PC-3 (cell line): ENCODE data around the gene SLC25A34.

ENCODE experiments used
- EZH2 ChIP-seq: fragments of 300-600 bp; sonication (generic); IDR thresholded peaks from one replicate; pipeline ENCODE4 v1.6.1; 2017; ENCODE audit warnings: antibody characterized with exemption, mild to moderate bottlenecking, low read length; ENCODE audit not compliant: unreplicated experiment
- EZH2phosphoT487 ChIP-seq: fragments of 300-600 bp; sonication (generic); IDR thresholded peaks from 2 replicates; pipeline ENCODE4 v1.6.1; 2018; ENCODE audit warnings: mild to moderate bottlenecking, antibody characterized with exemption, low read length, borderline replicate concordance
- TF ChIP-seq, protein P1 (sequence below): fragments of 300-600 bp; sonication (generic); conservative IDR thresholded peaks from 2 replicates; pipeline ENCODE4 v1.5.1; 2017; ENCODE audit warnings: antibody characterized with exemption, low read depth, mild to moderate bottlenecking, low read length

DNA sequence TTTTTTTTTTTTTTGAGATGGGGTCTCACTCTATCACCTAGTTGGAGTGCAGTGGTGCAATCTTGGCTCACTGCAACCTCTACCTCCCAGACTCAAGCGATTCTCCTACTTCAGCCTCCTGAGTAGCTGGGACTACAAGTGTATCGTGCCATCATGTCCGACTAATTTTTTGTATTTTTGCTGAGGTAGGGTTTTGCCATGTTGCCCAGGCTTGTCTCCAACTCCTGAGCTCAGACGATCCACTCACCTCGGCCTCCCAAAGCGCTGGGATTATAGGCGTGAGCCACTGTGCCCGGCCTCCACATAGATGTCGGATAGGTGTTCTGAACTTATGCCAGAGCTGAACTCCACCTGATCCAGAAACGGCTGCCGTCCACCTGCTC is 30.9 kb upstream of the SLC25A34 start:
- no peak for TF ChIP-seq EZH2
- TF ChIP-seq, protein P1, sequence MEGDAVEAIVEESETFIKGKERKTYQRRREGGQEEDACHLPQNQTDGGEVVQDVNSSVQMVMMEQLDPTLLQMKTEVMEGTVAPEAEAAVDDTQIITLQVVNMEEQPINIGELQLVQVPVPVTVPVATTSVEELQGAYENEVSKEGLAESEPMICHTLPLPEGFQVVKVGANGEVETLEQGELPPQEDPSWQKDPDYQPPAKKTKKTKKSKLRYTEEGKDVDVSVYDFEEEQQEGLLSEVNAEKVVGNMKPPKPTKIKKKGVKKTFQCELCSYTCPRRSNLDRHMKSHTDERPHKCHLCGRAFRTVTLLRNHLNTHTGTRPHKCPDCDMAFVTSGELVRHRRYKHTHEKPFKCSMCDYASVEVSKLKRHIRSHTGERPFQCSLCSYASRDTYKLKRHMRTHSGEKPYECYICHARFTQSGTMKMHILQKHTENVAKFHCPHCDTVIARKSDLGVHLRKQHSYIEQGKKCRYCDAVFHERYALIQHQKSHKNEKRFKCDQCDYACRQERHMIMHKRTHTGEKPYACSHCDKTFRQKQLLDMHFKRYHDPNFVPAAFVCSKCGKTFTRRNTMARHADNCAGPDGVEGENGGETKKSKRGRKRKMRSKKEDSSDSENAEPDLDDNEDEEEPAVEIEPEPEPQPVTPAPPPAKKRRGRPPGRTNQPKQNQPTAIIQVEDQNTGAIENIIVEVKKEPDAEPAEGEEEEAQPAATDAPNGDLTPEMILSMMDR = no peak
- TF ChIP-seq EZH2phosphoT487 = no peak
